GM19372 (cell line): Measurements from ENCODE around the gene MAGEE2.
"Not testable (repeated sequence)": the region's sequence is repeated elsewhere in the genome, so short reads cannot be mapped to it uniquely, and the experiment has no call there.

Source experiments
- ATAC-seq: cut with Tn5 transposase; IDR thresholded peaks from one replicate; pipeline ENCODE4 v1.9.1; 2021; ENCODE audit warnings: mild to moderate bottlenecking, low read depth, moderate library complexity; ENCODE audit not compliant: unreplicated experiment

MAGEE2 gene, protein sequence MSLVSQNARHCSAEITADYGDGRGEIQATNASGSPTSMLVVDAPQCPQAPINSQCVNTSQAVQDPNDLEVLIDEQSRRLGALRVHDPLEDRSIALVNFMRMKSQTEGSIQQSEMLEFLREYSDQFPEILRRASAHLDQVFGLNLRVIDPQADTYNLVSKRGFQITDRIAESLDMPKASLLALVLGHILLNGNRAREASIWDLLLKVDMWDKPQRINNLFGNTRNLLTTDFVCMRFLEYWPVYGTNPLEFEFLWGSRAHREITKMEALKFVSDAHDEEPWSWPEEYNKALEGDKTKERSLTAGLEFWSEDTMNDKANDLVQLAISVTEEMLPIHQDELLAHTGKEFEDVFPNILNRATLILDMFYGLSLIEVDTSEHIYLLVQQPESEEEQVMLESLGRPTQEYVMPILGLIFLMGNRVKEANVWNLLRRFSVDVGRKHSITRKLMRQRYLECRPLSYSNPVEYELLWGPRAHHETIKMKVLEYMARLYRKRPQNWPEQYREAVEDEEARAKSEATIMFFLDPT

GRCh38 chrX:75784680-75785491 is at the start of gene MAGEE2:
MAGEE2 (minus strand) TSS chrX:75785254; CDS start chrX:75785051, 203 bp downstream.
- no peak for ATAC-seq

GRCh38 chrX:75786290-75786689 is 1.2 kb upstream of the MAGEE2 start:
- ATAC-seq, result no peak

DNA sequence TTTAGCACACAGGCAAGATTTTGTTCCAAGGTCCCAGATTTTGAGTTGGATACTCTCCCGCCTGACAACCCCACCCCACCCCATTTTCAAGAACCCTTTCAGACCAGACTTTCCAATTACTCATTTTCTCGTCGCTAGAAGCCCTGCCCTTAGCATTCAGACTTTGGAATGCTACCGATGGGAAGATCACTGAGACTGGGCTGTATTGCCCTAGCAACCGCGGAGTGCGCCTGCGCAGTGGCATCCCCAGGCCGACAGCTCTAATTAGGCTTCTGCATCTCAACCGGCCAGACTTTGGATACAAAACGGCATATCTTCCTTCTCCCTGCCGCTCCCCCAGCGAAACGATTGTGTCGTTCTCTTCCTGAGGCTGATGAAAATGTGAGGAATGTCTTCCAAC is 3.4 kb downstream of the MAGEE2 start:
- ATAC-seq, result no peak

GRCh38 chrX:75768063-75768462 is 17.0 kb downstream of the MAGEE2 start:
- not testable (repeated sequence) for ATAC-seq

DNA sequence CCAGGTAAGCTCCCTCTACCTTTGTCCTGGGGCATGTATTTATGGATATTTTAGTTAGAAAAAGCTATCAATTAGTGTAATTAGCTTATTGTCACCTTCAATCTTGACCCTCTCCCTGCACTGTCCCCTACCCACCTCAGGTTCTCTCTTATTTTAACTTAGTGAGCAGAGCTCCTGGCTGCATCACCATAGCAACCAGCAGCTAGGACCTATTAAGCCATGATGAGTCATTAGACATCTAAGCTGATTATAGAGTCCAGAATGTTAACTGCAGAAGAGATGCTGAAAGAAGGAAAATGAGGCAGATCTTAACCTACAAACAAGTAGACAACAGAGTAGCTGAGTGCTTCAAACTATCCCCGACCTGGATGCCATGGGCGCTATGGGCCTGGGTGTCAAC is 36.6 kb downstream of the MAGEE2 start:
- ATAC-seq, result no peak

GRCh38 chrX:75746891-75747639 is 38.0 kb downstream of the MAGEE2 start:
- ATAC-seq, result peak; percentile 78
